OCI-LY1 (cell line): ENCODE results near the gene HPDL.

Source experiments
- H2AFZ ChIP-seq: fragments of 200-600 bp; sonication (generic), shearing (Covaris generic); 2 replicates; pipeline ENCODE4 v1.6.0; 2014; ENCODE audit warnings: antibody characterized with exemption, mild to moderate bottlenecking, low read length
- H3F3A ChIP-seq: fragments of 200-600 bp; sonication (generic), shearing (Covaris generic); 2 replicates; pipeline ENCODE4 v1.6.0; 2014; ENCODE audit warnings: mild to moderate bottlenecking, antibody characterized with exemption, low read length, moderate library complexity; ENCODE audit not compliant: insufficient read depth
- H3K27ac ChIP-seq: fragments of 200-600 bp; sonication (generic); 2 replicates; pipeline ENCODE4 v1.5.1; 2014; ENCODE audit warnings: low read length, mixed run types, mild to moderate bottlenecking, low read depth; ENCODE audit not compliant: poor library complexity, severe bottlenecking
- H3K27me3 ChIP-seq: fragments of 200-600 bp; sonication (generic); 2 replicates; pipeline ENCODE4 v1.6.0; 2014; ENCODE audit warnings: antibody characterized with exemption, mild to moderate bottlenecking, low read length, moderate library complexity; ENCODE audit not compliant: insufficient read depth
- H3K36me3 ChIP-seq: fragments of 200-600 bp; sonication (generic); 2 replicates; pipeline ENCODE4 v1.6.1; 2014; ENCODE audit warnings: mild to moderate bottlenecking, antibody characterized with exemption, low read length, moderate library complexity, mixed read lengths; ENCODE audit not compliant: insufficient read depth
- H3K4me1 ChIP-seq: fragments of 200-600 bp; sonication (generic); 2 replicates; pipeline ENCODE4 v1.5.1; 2014; ENCODE audit warnings: mild to moderate bottlenecking, low read length, moderate library complexity; ENCODE audit not compliant: insufficient read depth, severe bottlenecking
- H3K4me2 ChIP-seq: fragments of 200-600 bp; sonication (generic), shearing (Covaris generic); 2 replicates; pipeline ENCODE4 v1.6.1; 2014; ENCODE audit warnings: low read length
- H3K4me3 ChIP-seq: fragments of 200-600 bp; sonication (generic); 2 replicates; pipeline ENCODE4 v1.5.1; 2014; ENCODE audit warnings: low read length, low read depth, mild to moderate bottlenecking, mixed read lengths; ENCODE audit not compliant: poor library complexity, severe bottlenecking
- H3K79me2 ChIP-seq: fragments of 200-600 bp; shearing (Covaris generic); 2 replicates; pipeline ENCODE4 v1.6.1; 2016; ENCODE audit warnings: mixed run types, low read length, mixed read lengths; ENCODE audit not compliant: insufficient read depth
- H3K9ac ChIP-seq: fragments of 200-600 bp; sonication (generic), shearing (Covaris generic); 2 replicates; pipeline ENCODE4 v1.6.1; 2014; ENCODE audit warnings: mild to moderate bottlenecking, low read length, mixed read lengths
- H3K9me2 ChIP-seq: fragments of 200-600 bp; sonication (generic), shearing (Covaris generic); 2 replicates; pipeline ENCODE4 v1.6.1; 2014; ENCODE audit warnings: low read depth, mild to moderate bottlenecking, low read length, mixed read lengths
- H3K9me3 ChIP-seq: fragments of 200-600 bp; shearing (Covaris generic); 2 replicates; pipeline ENCODE4 v1.6.1; 2014; ENCODE audit warnings: low read length, mixed read lengths
- H4K20me1 ChIP-seq: fragments of 200-600 bp; sonication (generic), shearing (Covaris generic); 2 replicates; pipeline ENCODE4 v1.6.0; 2016; ENCODE audit warnings: mild to moderate bottlenecking, low read length; ENCODE audit not compliant: insufficient read depth
- EZH2 ChIP-seq: fragments of 200-600 bp; sonication (generic), shearing (Covaris generic); IDR thresholded peaks from 2 replicates; pipeline ENCODE4 v1.8.0; 2017; ENCODE audit warnings: borderline replicate concordance, mixed run types, mild to moderate bottlenecking, antibody characterized with exemption, low read length, moderate library complexity, mixed read lengths
- TF ChIP-seq, protein P1 (sequence below): fragments of 200-600 bp; sonication (generic), shearing (Covaris generic); IDR thresholded peaks from 2 replicates; pipeline ENCODE4 v1.5.1; 2017; ENCODE audit warnings: mild to moderate bottlenecking, antibody characterized with exemption, low read length, moderate library complexity, mixed read lengths

Gene HPDL

DNA sequence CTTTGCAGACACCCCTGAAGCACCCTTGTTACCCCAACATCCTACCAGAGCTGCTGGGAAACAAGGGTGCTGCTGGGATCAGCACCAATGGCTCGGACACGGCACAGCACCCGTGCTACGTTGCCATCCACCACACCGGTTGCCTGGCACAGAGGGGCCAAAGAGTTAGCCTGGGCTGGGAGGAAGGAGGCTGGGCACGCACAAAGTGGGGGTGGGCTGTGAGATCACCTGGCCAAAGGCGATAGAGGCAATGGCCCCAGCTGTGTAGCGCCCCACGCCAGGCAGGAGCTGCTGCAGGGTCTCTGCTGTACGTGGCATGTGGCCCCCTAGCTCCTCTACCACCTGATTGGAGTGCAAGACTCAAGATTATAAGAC, 5.6 kb downstream of the HPDL start:
- Histone ChIP-seq H3K36me3 (peaks cover 40% of the 10 kb centered on the region), H3K4me2 (no peak overlapping the region), H3K27me3 (no peaks in the 10 kb centered on the region), H3K79me2 (no peaks in the 10 kb centered on the region), H3K4me3 (no peak overlapping the region), H3K9ac (no peak overlapping the region), H3K4me1 (peaks cover 22% of the 10 kb centered on the region), H2AFZ (no peak overlapping the region), H3K9me3 (no peaks in the 10 kb centered on the region), H4K20me1 (no peaks in the 10 kb centered on the region), H3F3A (no peaks in the 10 kb centered on the region), H3K9me2 (no peaks in the 10 kb centered on the region), H3K27ac (no peak overlapping the region)
- TF ChIP-seq EZH2, result no peak
- TF ChIP-seq, protein P1, sequence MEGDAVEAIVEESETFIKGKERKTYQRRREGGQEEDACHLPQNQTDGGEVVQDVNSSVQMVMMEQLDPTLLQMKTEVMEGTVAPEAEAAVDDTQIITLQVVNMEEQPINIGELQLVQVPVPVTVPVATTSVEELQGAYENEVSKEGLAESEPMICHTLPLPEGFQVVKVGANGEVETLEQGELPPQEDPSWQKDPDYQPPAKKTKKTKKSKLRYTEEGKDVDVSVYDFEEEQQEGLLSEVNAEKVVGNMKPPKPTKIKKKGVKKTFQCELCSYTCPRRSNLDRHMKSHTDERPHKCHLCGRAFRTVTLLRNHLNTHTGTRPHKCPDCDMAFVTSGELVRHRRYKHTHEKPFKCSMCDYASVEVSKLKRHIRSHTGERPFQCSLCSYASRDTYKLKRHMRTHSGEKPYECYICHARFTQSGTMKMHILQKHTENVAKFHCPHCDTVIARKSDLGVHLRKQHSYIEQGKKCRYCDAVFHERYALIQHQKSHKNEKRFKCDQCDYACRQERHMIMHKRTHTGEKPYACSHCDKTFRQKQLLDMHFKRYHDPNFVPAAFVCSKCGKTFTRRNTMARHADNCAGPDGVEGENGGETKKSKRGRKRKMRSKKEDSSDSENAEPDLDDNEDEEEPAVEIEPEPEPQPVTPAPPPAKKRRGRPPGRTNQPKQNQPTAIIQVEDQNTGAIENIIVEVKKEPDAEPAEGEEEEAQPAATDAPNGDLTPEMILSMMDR, result no peak

- H3K9me2 ChIP-seq, result no peaks in the 10 kb centered on the region
- H3K4me1 ChIP-seq, result peaks cover 20% of the 10 kb centered on the region
- H3K9me3 ChIP-seq, result no peaks in the 10 kb centered on the region
- H3K27ac ChIP-seq, result peak overlapping the region; percentile 20
- no peaks in the 10 kb centered on the region for H3K27me3 ChIP-seq
- no peak overlapping the region for H3K4me2 ChIP-seq
- H2AFZ ChIP-seq, result no peak overlapping the region
- no peaks in the 10 kb centered on the region for H3F3A ChIP-seq
- TF ChIP-seq, protein P1, result peak; percentile 20; the same call in 1 of the 2 replicates
- TF ChIP-seq EZH2, result no peak
- peaks cover 33% of the 10 kb centered on the region for H3K36me3 ChIP-seq
- no peaks in the 10 kb centered on the region for H3K79me2 ChIP-seq
- no peak overlapping the region for H3K4me3 ChIP-seq
- H4K20me1 ChIP-seq, result no peaks in the 10 kb centered on the region
- H3K9ac ChIP-seq, result no peak overlapping the region; the same call in 1 of the 2 replicates
Observed at GRCh38 chr1:45334308-45335245, 7.9 kb downstream of the HPDL start.

DNA sequence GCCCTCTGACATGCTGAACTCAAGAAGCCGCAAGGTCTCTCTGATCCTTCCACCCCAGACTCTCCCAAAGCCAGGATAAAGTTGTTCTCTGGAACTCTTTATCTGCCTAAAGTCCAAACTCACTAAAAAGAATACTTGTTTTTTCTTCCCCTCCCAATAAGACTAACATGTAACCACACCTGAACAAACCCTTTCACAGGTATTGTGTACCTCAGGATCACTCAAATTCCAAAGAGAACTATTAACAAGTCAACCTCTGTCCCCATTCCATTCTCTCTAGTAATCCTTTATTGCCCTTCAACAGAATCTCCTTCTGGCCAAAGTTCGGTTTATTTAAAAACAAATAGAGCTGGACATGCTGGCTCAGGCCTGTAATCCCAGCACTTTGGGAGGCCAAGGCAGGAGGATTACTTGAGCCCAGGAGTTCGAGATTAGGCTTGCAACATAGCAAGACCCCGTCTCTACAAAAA, 9.2 kb downstream of the HPDL start:
- H3K9ac ChIP-seq, result no peak overlapping the region

More for the DNA sequence above, 9.2 kb downstream of the HPDL start:
- Histone ChIP-seq H3F3A (no peaks in the 10 kb centered on the region), H3K36me3 (peaks cover 29% of the 10 kb centered on the region), H3K27me3 (no peaks in the 10 kb centered on the region), H3K9me3 (no peaks in the 10 kb centered on the region), H2AFZ (no peak overlapping the region), H3K4me3 (no peak overlapping the region), H3K9me2 (no peaks in the 10 kb centered on the region), H3K4me1 (peaks cover 25% of the 10 kb centered on the region), H3K79me2 (peaks cover 5% of the 10 kb centered on the region), H4K20me1 (no peaks in the 10 kb centered on the region), H3K4me2 (no peak overlapping the region), H3K27ac (no peak overlapping the region)
- TF ChIP-seq, protein P1, result no peak
- no peak for TF ChIP-seq EZH2
